Measurements from ENCODE around the gene FAM227B.
"Not testable (repeated sequence)": the region's sequence is repeated elsewhere in the genome, so short reads cannot be mapped to it uniquely, and the experiment has no call there.

Gene FAM227B

DNA sequence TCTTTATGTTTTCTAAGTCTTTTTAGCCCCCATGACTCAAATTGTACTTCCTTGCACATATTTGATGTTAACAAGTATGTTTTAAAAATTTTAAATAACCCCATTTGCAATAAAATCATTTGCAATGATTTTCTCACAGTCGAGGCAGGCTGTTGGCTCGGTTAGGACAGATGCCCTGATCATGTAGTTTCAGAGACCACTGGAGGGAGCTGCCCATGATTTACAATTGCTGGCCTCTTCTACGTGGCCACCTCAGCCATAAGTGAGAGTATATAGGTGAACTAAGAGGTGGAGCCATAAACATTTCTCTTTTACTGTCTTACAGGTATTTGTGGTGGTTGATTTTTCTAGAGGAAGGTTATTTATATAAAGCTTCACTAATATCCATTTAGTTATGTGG lies 1.9 kb upstream of the FAM227B start:
- H3K4me3 ChIP-seq (replicated peaks; ENCODE audit: low read depth, low read length), result no peak overlapping the region
- TF ChIP-seq, protein P1, sequence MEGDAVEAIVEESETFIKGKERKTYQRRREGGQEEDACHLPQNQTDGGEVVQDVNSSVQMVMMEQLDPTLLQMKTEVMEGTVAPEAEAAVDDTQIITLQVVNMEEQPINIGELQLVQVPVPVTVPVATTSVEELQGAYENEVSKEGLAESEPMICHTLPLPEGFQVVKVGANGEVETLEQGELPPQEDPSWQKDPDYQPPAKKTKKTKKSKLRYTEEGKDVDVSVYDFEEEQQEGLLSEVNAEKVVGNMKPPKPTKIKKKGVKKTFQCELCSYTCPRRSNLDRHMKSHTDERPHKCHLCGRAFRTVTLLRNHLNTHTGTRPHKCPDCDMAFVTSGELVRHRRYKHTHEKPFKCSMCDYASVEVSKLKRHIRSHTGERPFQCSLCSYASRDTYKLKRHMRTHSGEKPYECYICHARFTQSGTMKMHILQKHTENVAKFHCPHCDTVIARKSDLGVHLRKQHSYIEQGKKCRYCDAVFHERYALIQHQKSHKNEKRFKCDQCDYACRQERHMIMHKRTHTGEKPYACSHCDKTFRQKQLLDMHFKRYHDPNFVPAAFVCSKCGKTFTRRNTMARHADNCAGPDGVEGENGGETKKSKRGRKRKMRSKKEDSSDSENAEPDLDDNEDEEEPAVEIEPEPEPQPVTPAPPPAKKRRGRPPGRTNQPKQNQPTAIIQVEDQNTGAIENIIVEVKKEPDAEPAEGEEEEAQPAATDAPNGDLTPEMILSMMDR (IDR thresholded peaks at IDR 0.05; ENCODE audit: insufficient read depth, low read length, poor library complexity, severe bottlenecking), result no peak
- H3K27me3 ChIP-seq (replicated peaks; ENCODE audit: control insufficient read depth, insufficient read depth, low read length), result no peaks in the 10 kb centered on the region
- no peak for DNase-seq (ENCODE audit: extremely low read depth, insufficient read length)
- no peaks in the 10 kb centered on the region; the same call in 1 of the 2 replicates for H3K36me3 ChIP-seq (ENCODE audit: control insufficient read depth, insufficient read depth, low read length)

- Histone ChIP-seq H3K36me3 (ENCODE audit: control insufficient read depth, insufficient read depth, low read length) (no peaks in the 10 kb centered on the region; the same call in 1 of the 2 replicates), H3K4me3 (replicated peaks; ENCODE audit: low read depth, low read length) (peak overlapping the region; percentile 87), H3K27me3 (replicated peaks; ENCODE audit: control insufficient read depth, insufficient read depth, low read length) (no peaks in the 10 kb centered on the region)
- no peak for DNase-seq (ENCODE audit: extremely low read depth, insufficient read length)
- TF ChIP-seq, protein P1 (IDR thresholded peaks at IDR 0.05; ENCODE audit: insufficient read depth, low read length, poor library complexity, severe bottlenecking), result no peak
These were observed 1.3 kb upstream of the FAM227B start for GRCh38 chr15:49621887-49622286.

- H3K27me3 ChIP-seq (replicated peaks; ENCODE audit: control insufficient read depth, insufficient read depth, low read length), result no peaks in the 10 kb centered on the region
- no peaks in the 10 kb centered on the region; the same call in 1 of the 2 replicates for H3K36me3 ChIP-seq (ENCODE audit: control insufficient read depth, insufficient read depth, low read length)
- peak overlapping the region; percentile 87 for H3K4me3 ChIP-seq (replicated peaks; ENCODE audit: low read depth, low read length)
- TF ChIP-seq, protein P1 (IDR thresholded peaks at IDR 0.05; ENCODE audit: insufficient read depth, low read length, poor library complexity, severe bottlenecking), result no peak
- no peak for DNase-seq (ENCODE audit: extremely low read depth, insufficient read length)
These were observed 788 bp upstream of the FAM227B start for GRCh38 chr15:49621401-49621811.

- no peaks in the 10 kb centered on the region for H3K36me3 ChIP-seq (ENCODE audit: control insufficient read depth, insufficient read depth, low read length)
- DNase-seq (ENCODE audit: extremely low read depth, insufficient read length), result no peak
- TF ChIP-seq, protein P1 (IDR thresholded peaks at IDR 0.05; ENCODE audit: insufficient read depth, low read length, poor library complexity, severe bottlenecking), result no peak
- peak overlapping the region; percentile 87 for H3K4me3 ChIP-seq (replicated peaks; ENCODE audit: low read depth, low read length)
- H3K27me3 ChIP-seq (replicated peaks; ENCODE audit: control insufficient read depth, insufficient read depth, low read length), result no peaks in the 10 kb centered on the region
These were observed 419 bp downstream of the FAM227B start for GRCh38 chr15:49620199-49620598.

GRCh38 chr15:49619226-49619625 lies 1.4 kb downstream of the FAM227B start:
- no peak overlapping the region for H3K4me3 ChIP-seq (replicated peaks; ENCODE audit: low read depth, low read length)
- no peak for DNase-seq (ENCODE audit: extremely low read depth, insufficient read length)
- TF ChIP-seq, protein P1 (IDR thresholded peaks at IDR 0.05; ENCODE audit: insufficient read depth, low read length, poor library complexity, severe bottlenecking), result no peak
- H3K27me3 ChIP-seq (replicated peaks; ENCODE audit: control insufficient read depth, insufficient read depth, low read length), result no peaks in the 10 kb centered on the region
- H3K36me3 ChIP-seq (ENCODE audit: control insufficient read depth, insufficient read depth, low read length), result no peaks in the 10 kb centered on the region

DNA sequence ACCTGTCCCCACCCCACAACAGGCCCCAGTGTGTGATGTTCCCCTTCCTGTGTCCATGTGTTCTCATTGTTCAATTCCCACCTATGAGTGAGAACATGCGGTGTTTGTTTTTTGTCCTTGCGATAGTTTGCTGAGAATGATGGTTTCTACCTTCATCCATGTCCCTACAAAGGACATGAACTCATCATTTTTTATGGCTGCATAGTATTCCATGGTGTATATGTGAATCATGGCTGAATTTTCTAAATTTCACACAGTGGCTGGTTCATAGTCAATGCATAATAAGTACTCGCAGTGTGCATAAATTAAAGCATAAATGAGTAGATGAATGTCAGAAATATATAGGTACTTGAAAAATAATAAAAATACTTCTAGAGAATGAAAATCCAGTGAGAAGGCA lies 8.4 kb downstream of the FAM227B start:
- not testable (repeated sequence) for DNase-seq (ENCODE audit: extremely low read depth, insufficient read length); H3K4me3 ChIP-seq (replicated peaks; ENCODE audit: low read depth, low read length); H3K27me3 ChIP-seq (replicated peaks; ENCODE audit: control insufficient read depth, insufficient read depth, low read length); H3K36me3 ChIP-seq (ENCODE audit: control insufficient read depth, insufficient read depth, low read length)

Data from GM06990 (cell line).